PFSK-1 (cell line): ENCODE results near the gene PRRC2A.

Experiments
- POLR2AphosphoS5 ChIP-seq: IDR thresholded peaks from 2 replicates; pipeline ENCODE4 v1.6.1; 2012; ENCODE audit warnings: low read depth, mild to moderate bottlenecking, control low read depth, low read length, moderate library complexity
- REST ChIP-seq, 2 experiments: IDR thresholded peaks; 2 replicates each; pipeline versions ENCODE4 v1.6.1 to v1.8.0; 2011 to 2012; ENCODE audit warnings: low read depth in 2 of 2, low read length in 2 of 2, control low read depth in 1 of 2, inconsistent platforms in 1 of 2, mild to moderate bottlenecking in 1 of 2, moderate library complexity in 1 of 2; ENCODE audit not compliant: insufficient read depth in 1 of 2
- SIN3A ChIP-seq: IDR thresholded peaks from 2 replicates; pipeline ENCODE4 v1.6.1; 2012; ENCODE audit warnings: mild to moderate bottlenecking, low read length, moderate library complexity, borderline replicate concordance; ENCODE audit not compliant: insufficient read depth

- TF ChIP-seq POLR2AphosphoS5, result no peak
- TF ChIP-seq SIN3A, result no peak
- no peak for TF ChIP-seq REST (IDR thresholded peaks at IDR 0.05; ENCODE audit: insufficient read depth in 1 of 2, low read depth in 2 of 2, low read length in 2 of 2)
Measured at GRCh38 chr6:31579546-31580437, 40.7 kb upstream of the PRRC2A start.
